HepG2 (cell line): ENCODE measurements around the gene PYCARD. TPM values are rescaled to one million over a fixed set of nuclear protein-coding genes. Genes with fewer than 3 reads are reported as not detected.
A peak's percentile ranks its signal among the peaks of the same experiment; 100 is the strongest.

ENCODE experiments used
- CBX2 ChIP-seq, 2 experiments: fragments of 200-600 bp in 1 of 2; sonication (generic); formaldehyde crosslinking in 1 of 2; IDR thresholded peaks; 2 replicates each; pipeline versions ENCODE4 v1.7.0 to v1.8.1; 2018 to 2022; ENCODE audit warnings: low read depth in 2 of 2, low read length in 1 of 2, mild to moderate bottlenecking in 1 of 2, missing genetic modification reagents in 1 of 2
- ELF4 ChIP-seq: sonication (generic); formaldehyde crosslinking; IDR thresholded peaks from 2 replicates; pipeline ENCODE4 v1.5.0; 2020; ENCODE audit warnings: missing genetic modification reagents, mild to moderate bottlenecking, moderate library complexity, borderline replicate concordance
- FOXA1 ChIP-seq, 2 experiments: fragments of 450-650 bp in 1 of 2; sonication (generic) in 1 of 2; formaldehyde crosslinking in 1 of 2; IDR thresholded peaks; 2 replicates each; pipeline versions ENCODE4 v1.4.0 to v1.6.1; 2016 to 2020; ENCODE audit warnings: missing genetic modification reagents in 1 of 2
- HCFC1 ChIP-seq: fragments of 150-350 bp; IDR thresholded peaks from 2 replicates; pipeline ENCODE4 v1.6.1; 2014; ENCODE audit warnings: low read depth, low read length
- HNRNPL ChIP-seq: fragments of 200-400 bp; formaldehyde crosslinking; IDR thresholded peaks from 2 replicates; pipeline ENCODE4 v1.6.1; 2017; ENCODE audit warnings: mild to moderate bottlenecking, low read depth, low read length
- HOXA3 ChIP-seq: sonication (generic); formaldehyde crosslinking; IDR thresholded peaks from 2 replicates; pipeline ENCODE4 v1.5.0; 2020; ENCODE audit warnings: missing genetic modification reagents
- MLLT10 ChIP-seq: sonication (generic); formaldehyde crosslinking; IDR thresholded peaks from 2 replicates; pipeline ENCODE4 v1.4.0; 2020; ENCODE audit warnings: missing genetic modification reagents
- RAD51 ChIP-seq: fragments of 450-650 bp; IDR thresholded peaks from 2 replicates; pipeline ENCODE4 v1.6.1; 2016; ENCODE audit warnings: borderline replicate concordance
- RARG ChIP-seq: sonication (generic); formaldehyde crosslinking; IDR thresholded peaks from 2 replicates; pipeline ENCODE4 v1.4.0; 2020; ENCODE audit warnings: low read depth, mild to moderate bottlenecking, missing genetic modification reagents
- SNAI1 ChIP-seq: sonication (generic); formaldehyde crosslinking; IDR thresholded peaks from 2 replicates; pipeline ENCODE4 v1.5.0; 2020; ENCODE audit warnings: mild to moderate bottlenecking, missing genetic modification reagents, borderline replicate concordance
- SP140L ChIP-seq: sonication (generic); formaldehyde crosslinking; IDR thresholded peaks from 2 replicates; pipeline ENCODE4 v1.4.0; 2020; ENCODE audit warnings: missing genetic modification reagents, borderline replicate concordance
- ZFP36 ChIP-seq: fragments of 150-350 bp; IDR thresholded peaks from 2 replicates; pipeline ENCODE4 v1.6.1; 2018; ENCODE audit warnings: borderline replicate concordance, low read length, low read depth; ENCODE audit not compliant: partially characterized antibody
- ZFP41 ChIP-seq: sonication (generic); formaldehyde crosslinking; IDR thresholded peaks from 2 replicates; pipeline ENCODE4 v1.4.0; 2020; ENCODE audit warnings: mild to moderate bottlenecking, missing genetic modification reagents, borderline replicate concordance
- ZNF143 ChIP-seq: sonication (generic); formaldehyde crosslinking; IDR thresholded peaks from 2 replicates; pipeline ENCODE4 v1.4.0; 2020; ENCODE audit warnings: missing genetic modification reagents
- ZNF282 ChIP-seq: fragments of 450-650 bp; IDR thresholded peaks from 2 replicates; pipeline ENCODE4 v1.6.1; 2018; ENCODE audit not compliant: partially characterized antibody
- ZNF747 ChIP-seq: sonication (generic); formaldehyde crosslinking; IDR thresholded peaks from 2 replicates; pipeline ENCODE4 v1.8.1; 2023; ENCODE audit warnings: missing genetic modification reagents, mild to moderate bottlenecking, borderline replicate concordance
- ZNF878 ChIP-seq: sonication (generic); formaldehyde crosslinking; IDR thresholded peaks from 2 replicates; pipeline ENCODE4 v1.8.1; 2023; ENCODE audit warnings: mild to moderate bottlenecking, missing genetic modification reagents, moderate library complexity
- ZSCAN20 ChIP-seq: sonication (generic); formaldehyde crosslinking; IDR thresholded peaks from 2 replicates; pipeline ENCODE4 v1.4.0; 2020; ENCODE audit warnings: missing genetic modification reagents, mild to moderate bottlenecking, borderline replicate concordance
- polyA plus RNA-seq, 8 experiments: library from polyadenylated mRNA; depleted of rRNA in 3 of 8; stranded (reverse) in 7 of 8; unstranded in 1 of 8; fragments of >200 nt; fragmentation: Illumina TruSeq in 4 of 8; extraction: Trizol in 4 of 8; gene quantifications; 2 replicates each; pipeline versions ENCODE4 v1.2.1 to v1.2.3, GENCODE V29; 2011 to 2016; ENCODE audit warnings: low read depth in 4 of 8, missing spikeins in 1 of 8, mixed read lengths in 1 of 8; ENCODE audit not compliant: insufficient read depth in 1 of 8
- total RNA-seq, 5 experiments: library from RNA; depleted of rRNA; stranded (reverse); fragments of >200 nt; fragmentation: Illumina TruSeq; extraction: Trizol; gene quantifications; 2 replicates each; pipeline ENCODE4 v1.2.3, GENCODE V29; 2016; ENCODE audit warnings: low read depth in 1 of 5
- TF ChIP-seq, protein P1 (sequence below): sonication (generic); formaldehyde crosslinking; IDR thresholded peaks from 2 replicates; pipeline ENCODE4 v1.5.0; 2020; ENCODE audit warnings: mild to moderate bottlenecking, missing genetic modification reagents
- TF ChIP-seq, protein P2 (sequence below): sonication (generic); formaldehyde crosslinking; IDR thresholded peaks from 2 replicates; pipeline ENCODE4 v1.4.0; 2020; ENCODE audit warnings: mild to moderate bottlenecking, missing genetic modification reagents
- TF ChIP-seq, protein P3 (sequence below): sonication (generic); IDR thresholded peaks from 2 replicates; pipeline ENCODE4 v1.6.1; 2016; ENCODE audit warnings: low read depth, borderline replicate concordance
- TF ChIP-seq, protein P4 (sequence below): sonication (generic); formaldehyde crosslinking; IDR thresholded peaks from 2 replicates; pipeline ENCODE4 v1.9.0; 2021; ENCODE audit warnings: missing genetic modification reagents, borderline replicate concordance

The PYCARD gene
- total and polyA plus RNA-seq, 2 of the 13 experiments (the other 11 are each of a cell fraction or from before 2014, with no cell fraction given): 4.8 to 9.2 TPM

DNA sequence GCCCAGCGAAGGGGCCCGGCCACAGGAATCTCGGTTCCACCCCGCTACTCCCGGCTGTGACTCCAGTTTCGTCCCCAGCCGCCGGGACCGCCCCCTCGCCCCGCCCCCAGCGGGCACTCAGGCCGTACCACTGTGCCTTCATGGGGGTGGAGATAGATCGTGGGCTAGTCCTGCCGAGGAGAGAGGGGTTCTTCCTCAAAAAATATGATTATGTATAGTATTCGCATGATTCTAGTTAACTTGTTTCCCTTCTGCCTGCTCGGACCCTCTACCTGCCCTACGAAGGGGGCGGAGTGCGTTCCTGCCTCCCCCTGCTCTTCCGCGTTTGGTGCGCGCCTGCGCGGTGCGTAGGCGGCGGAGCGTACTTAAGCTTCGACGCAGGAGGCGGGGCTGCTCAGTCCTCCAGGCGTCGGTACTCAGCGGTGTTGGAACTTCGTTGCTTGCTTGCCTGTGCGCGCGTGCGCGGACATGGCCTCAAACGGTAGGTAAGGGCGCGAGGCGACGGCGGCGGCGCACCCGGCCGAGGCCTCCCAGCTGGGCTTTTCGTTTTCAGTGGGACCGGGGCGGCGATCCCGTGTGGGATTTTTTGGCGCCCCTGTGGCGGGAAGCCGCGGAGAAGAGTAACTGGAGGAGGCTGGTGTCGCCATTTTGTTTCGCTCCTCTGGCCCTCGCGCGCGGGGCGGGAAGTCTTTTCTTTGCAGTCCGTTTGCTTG, 22.7 kb downstream of the PYCARD start, which contains the start of gene FUS (continued):
- TF ChIP-seq, protein P1, sequence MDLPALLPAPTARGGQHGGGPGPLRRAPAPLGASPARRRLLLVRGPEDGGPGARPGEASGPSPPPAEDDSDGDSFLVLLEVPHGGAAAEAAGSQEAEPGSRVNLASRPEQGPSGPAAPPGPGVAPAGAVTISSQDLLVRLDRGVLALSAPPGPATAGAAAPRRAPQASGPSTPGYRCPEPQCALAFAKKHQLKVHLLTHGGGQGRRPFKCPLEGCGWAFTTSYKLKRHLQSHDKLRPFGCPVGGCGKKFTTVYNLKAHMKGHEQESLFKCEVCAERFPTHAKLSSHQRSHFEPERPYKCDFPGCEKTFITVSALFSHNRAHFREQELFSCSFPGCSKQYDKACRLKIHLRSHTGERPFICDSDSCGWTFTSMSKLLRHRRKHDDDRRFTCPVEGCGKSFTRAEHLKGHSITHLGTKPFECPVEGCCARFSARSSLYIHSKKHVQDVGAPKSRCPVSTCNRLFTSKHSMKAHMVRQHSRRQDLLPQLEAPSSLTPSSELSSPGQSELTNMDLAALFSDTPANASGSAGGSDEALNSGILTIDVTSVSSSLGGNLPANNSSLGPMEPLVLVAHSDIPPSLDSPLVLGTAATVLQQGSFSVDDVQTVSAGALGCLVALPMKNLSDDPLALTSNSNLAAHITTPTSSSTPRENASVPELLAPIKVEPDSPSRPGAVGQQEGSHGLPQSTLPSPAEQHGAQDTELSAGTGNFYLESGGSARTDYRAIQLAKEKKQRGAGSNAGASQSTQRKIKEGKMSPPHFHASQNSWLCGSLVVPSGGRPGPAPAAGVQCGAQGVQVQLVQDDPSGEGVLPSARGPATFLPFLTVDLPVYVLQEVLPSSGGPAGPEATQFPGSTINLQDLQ: no peak; the same call in 1 of the 2 replicates
- TF ChIP-seq RARG (CRISPR knock-in tag) (0 out of 2 replicates have a peak, but pooled peaks have one; percentile 79), SNAI1 (CRISPR knock-in tag) (peak; percentile 40; the same call in 1 of the 2 replicates), ZNF143 (CRISPR knock-in tag) (no peak), RAD51 (no peak), CBX2 (IDR thresholded peaks at IDR 0.05; ENCODE audit: low read depth, low read length) (0 out of 2 replicates have a peak, but pooled peaks have one; percentile 46), CBX2 (CRISPR knock-in tag; IDR thresholded peaks at IDR 0.05; ENCODE audit: low read depth) (no peak), SP140L (CRISPR knock-in tag) (no peak), ZNF878 (CRISPR knock-in tag) (no peak; the same call in 1 of the 2 replicates), ELF4 (CRISPR knock-in tag) (peak; percentile 70; the same call in 1 of the 2 replicates), ZFP41 (CRISPR knock-in tag) (peak; percentile 95), HNRNPL (peak; percentile 71; the same call in 1 of the 2 replicates), ZNF747 (CRISPR knock-in tag) (peak; percentile 91), HCFC1 (peak; percentile 62; the same call in 1 of the 2 replicates), ZSCAN20 (CRISPR knock-in tag) (no peak; the same call in none of the 2 replicates), MLLT10 (CRISPR knock-in tag) (peak; percentile 93; the same call in 1 of the 2 replicates), ZFP36 (no peak), HOXA3 (CRISPR knock-in tag) (peak; percentile 81; the same call in 1 of the 2 replicates), ZNF282 (no peak), FOXA1 (IDR thresholded peaks at IDR 0.05) (no peak), FOXA1 (CRISPR knock-in tag; IDR thresholded peaks at IDR 0.05) (peak; percentile 60)
- TF ChIP-seq, protein P2, sequence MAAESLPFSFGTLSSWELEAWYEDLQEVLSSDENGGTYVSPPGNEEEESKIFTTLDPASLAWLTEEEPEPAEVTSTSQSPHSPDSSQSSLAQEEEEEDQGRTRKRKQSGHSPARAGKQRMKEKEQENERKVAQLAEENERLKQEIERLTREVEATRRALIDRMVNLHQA (CRISPR knock-in tag): peak; percentile 88; the same call in 1 of the 2 replicates
- TF ChIP-seq, protein P3, sequence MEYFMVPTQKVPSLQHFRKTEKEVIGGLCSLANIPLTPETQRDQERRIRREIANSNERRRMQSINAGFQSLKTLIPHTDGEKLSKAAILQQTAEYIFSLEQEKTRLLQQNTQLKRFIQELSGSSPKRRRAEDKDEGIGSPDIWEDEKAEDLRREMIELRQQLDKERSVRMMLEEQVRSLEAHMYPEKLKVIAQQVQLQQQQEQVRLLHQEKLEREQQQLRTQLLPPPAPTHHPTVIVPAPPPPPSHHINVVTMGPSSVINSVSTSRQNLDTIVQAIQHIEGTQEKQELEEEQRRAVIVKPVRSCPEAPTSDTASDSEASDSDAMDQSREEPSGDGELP: 0 out of 2 replicates have a peak, but pooled peaks have one; percentile 10
- TF ChIP-seq, protein P4, sequence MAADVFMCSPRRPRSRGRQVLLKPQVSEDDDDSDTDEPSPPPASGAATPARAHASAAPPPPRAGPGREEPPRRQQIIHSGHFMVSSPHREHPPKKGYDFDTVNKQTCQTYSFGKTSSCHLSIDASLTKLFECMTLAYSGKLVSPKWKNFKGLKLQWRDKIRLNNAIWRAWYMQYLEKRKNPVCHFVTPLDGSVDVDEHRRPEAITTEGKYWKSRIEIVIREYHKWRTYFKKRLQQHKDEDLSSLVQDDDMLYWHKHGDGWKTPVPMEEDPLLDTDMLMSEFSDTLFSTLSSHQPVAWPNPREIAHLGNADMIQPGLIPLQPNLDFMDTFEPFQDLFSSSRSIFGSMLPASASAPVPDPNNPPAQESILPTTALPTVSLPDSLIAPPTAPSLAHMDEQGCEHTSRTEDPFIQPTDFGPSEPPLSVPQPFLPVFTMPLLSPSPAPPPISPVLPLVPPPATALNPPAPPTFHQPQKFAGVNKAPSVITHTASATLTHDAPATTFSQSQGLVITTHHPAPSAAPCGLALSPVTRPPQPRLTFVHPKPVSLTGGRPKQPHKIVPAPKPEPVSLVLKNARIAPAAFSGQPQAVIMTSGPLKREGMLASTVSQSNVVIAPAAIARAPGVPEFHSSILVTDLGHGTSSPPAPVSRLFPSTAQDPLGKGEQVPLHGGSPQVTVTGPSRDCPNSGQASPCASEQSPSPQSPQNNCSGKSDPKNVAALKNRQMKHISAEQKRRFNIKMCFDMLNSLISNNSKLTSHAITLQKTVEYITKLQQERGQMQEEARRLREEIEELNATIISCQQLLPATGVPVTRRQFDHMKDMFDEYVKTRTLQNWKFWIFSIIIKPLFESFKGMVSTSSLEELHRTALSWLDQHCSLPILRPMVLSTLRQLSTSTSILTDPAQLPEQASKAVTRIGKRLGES: 0 out of 2 replicates have a peak, but pooled peaks have one; percentile 88
